HCT116 (cell line): ENCODE data around the gene RNF144B. TPM values are rescaled to one million over a fixed set of nuclear protein-coding genes. Genes with fewer than 3 reads are reported as not detected.

Source experiments
- ATAC-seq: fragments of 200-7000 bp; cut with Tn5 transposase; 2 replicates; pipeline ENCODE4 v1.9.1; 2020; ENCODE audit warnings: mild to moderate bottlenecking, moderate library complexity
- BruUV-seq: library from RNA; stranded (reverse); fragments of 400-500 nt; replicated peaks from 2 replicates; lab custom pipeline; 2021; lab: Mats Ljungman, UMichigan
- CTCF ChIA-PET: fragments of 300-600 bp; sonication (Branson Sonifier 250); formaldehyde crosslinking; loops from one replicate; lab custom pipeline; 2021; ENCODE audit warnings: antibody characterized with exemption; lab: Charles Lee
- POLR2A ChIA-PET: fragments of 300-600, 350-600 bp; sonication (Branson Sonifier 250); formaldehyde crosslinking; loops from one replicate; lab custom pipeline; 2021; ENCODE audit warnings: antibody characterized with exemption; lab: Charles Lee
- RAD21 ChIA-PET, 2 experiments: fragments of 300-600 bp; sonication (Branson Sonifier 250); formaldehyde crosslinking; loops; one replicate each; lab custom pipeline; 2023; ENCODE audit warnings: low total read pairs in 2 of 2; ENCODE audit not compliant: uncharacterized antibody in 2 of 2, unreplicated experiment in 2 of 2, low non-redundant PET in 1 of 2; lab: Charles Lee
- DNase-seq: peaks from one replicate; pipeline ENCODE4 v3.0.0-alpha.2; 2010; ENCODE audit warnings: low read depth, low spot score
- H2AFZ ChIP-seq: fragments of 200-600 bp; shearing (Covaris generic), sonication (generic); 2 replicates; pipeline ENCODE4 v1.6.1; 2017; ENCODE audit warnings: low read depth, mixed run types, mixed read lengths, antibody characterized with exemption, low read length; ENCODE audit not compliant: poor library complexity, severe bottlenecking
- H3K27ac ChIP-seq: 2 replicates; pipeline ENCODE4 v1.5.1; 2012; ENCODE audit warnings: low read depth, low read length
- H3K27me3 ChIP-seq: fragments of 200-600 bp; sonication (generic); 2 replicates; pipeline ENCODE4 v1.6.1; 2016; ENCODE audit warnings: mixed run types, low read length, mixed read lengths; ENCODE audit not compliant: insufficient read depth
- H3K36me3 ChIP-seq, 2 experiments: fragments of 200-500 bp in 1 of 2; fragments of 200-600 bp in 1 of 2; sonication (Bioruptor generic) in 1 of 2; sonication (generic) in 1 of 2; 2 replicates each; pipeline versions ENCODE4 v1.5.1 to v1.6.1; 2014 to 2016; ENCODE audit warnings: low read length in 2 of 2, inconsistent platforms in 1 of 2, mixed read lengths in 1 of 2, mixed run types in 1 of 2; ENCODE audit not compliant: insufficient read depth in 2 of 2, control insufficient read depth in 1 of 2
- H3K4me1 ChIP-seq, 2 experiments: fragments of 200-600 bp in 1 of 2; sonication (generic) in 1 of 2; 2 replicates each; pipeline versions ENCODE4 v1.5.1 to v1.6.1; 2012 to 2017; ENCODE audit warnings: low read length in 2 of 2, inconsistent platforms in 1 of 2, mild to moderate bottlenecking in 1 of 2, mixed read lengths in 1 of 2, mixed run types in 1 of 2, moderate library complexity in 1 of 2; ENCODE audit not compliant: insufficient read depth in 2 of 2, control insufficient read depth in 1 of 2
- H3K4me2 ChIP-seq: fragments of 200-600 bp; sonication (generic); 2 replicates; pipeline ENCODE4 v1.6.1; 2017; ENCODE audit warnings: mixed run types, low read length, mixed read lengths
- H3K4me3 ChIP-seq, 2 experiments: fragments of 200-600 bp in 1 of 2; sonication (generic) in 1 of 2; replicated peaks in 1 of 2; 2 replicates each; pipeline ENCODE4 v1.5.1; 2011 to 2016; ENCODE audit warnings: low read length in 2 of 2, control low read depth in 1 of 2, low read depth in 1 of 2, mild to moderate bottlenecking in 1 of 2, mixed read lengths in 1 of 2, mixed run types in 1 of 2
- H3K79me2 ChIP-seq: fragments of 200-600 bp; sonication (generic); 2 replicates; pipeline ENCODE4 v1.6.1; 2017; ENCODE audit warnings: mild to moderate bottlenecking, mixed run types, low read length, moderate library complexity, mixed read lengths; ENCODE audit not compliant: insufficient read depth
- H3K9ac ChIP-seq: fragments of 200-600 bp; sonication (generic); 2 replicates; pipeline ENCODE4 v1.6.1; 2016; ENCODE audit warnings: low read length, mixed read lengths
- H3K9me2 ChIP-seq: fragments of 200-600 bp; sonication (generic), shearing (Covaris generic); 2 replicates; pipeline ENCODE4 v1.6.1; 2017; ENCODE audit warnings: mixed run types, mild to moderate bottlenecking, moderate library complexity; ENCODE audit not compliant: insufficient read depth
- H3K9me3 ChIP-seq, 2 experiments: fragments of 200-500 bp in 1 of 2; fragments of 200-600 bp in 1 of 2; sonication (Bioruptor generic) in 1 of 2; sonication (generic) in 1 of 2; 2 replicates each; pipeline ENCODE4 v1.6.1; 2014 to 2017; ENCODE audit warnings: low read length in 2 of 2, mixed read lengths in 2 of 2, inconsistent platforms in 1 of 2, low read depth in 1 of 2, mild to moderate bottlenecking in 1 of 2, mixed run types in 1 of 2, moderate library complexity in 1 of 2; ENCODE audit not compliant: control insufficient read depth in 1 of 2, insufficient read depth in 1 of 2
- H4K20me1 ChIP-seq: fragments of 200-600 bp; sonication (generic), shearing (Covaris generic); 2 replicates; pipeline ENCODE4 v1.6.1; 2017; ENCODE audit warnings: mixed run types, mild to moderate bottlenecking, moderate library complexity; ENCODE audit not compliant: insufficient read depth
- ATF3 ChIP-seq: IDR thresholded peaks from 2 replicates; pipeline ENCODE4 v1.6.1; 2012
- CBX3 ChIP-seq: IDR thresholded peaks from 2 replicates; pipeline ENCODE4 v1.6.1; 2012; ENCODE audit warnings: low read depth
- CEBPB ChIP-seq: IDR thresholded peaks from 2 replicates; pipeline ENCODE4 v1.6.1; 2012; ENCODE audit warnings: low read depth
- CTCF ChIP-seq, 3 experiments: fragments of 200-600 bp in 1 of 3; sonication (generic) in 1 of 3; IDR thresholded peaks in 2 of 3; conservative IDR thresholded peaks in 1 of 3; 2 replicates each; pipeline ENCODE4 v1.5.1; 2012 to 2017; ENCODE audit warnings: low read depth in 2 of 3, low read length in 2 of 3, antibody characterized with exemption in 1 of 3, borderline replicate concordance in 1 of 3, control low read depth in 1 of 3, mild to moderate bottlenecking in 1 of 3, mixed read lengths in 1 of 3, mixed run types in 1 of 3, moderate library complexity in 1 of 3; ENCODE audit not compliant: insufficient read depth in 1 of 3
- ELF1 ChIP-seq: IDR thresholded peaks from 2 replicates; pipeline ENCODE4 v1.6.1; 2012; ENCODE audit warnings: low read depth, borderline replicate concordance
- EZH2 ChIP-seq: fragments of 200-600 bp; sonication (generic); IDR thresholded peaks from 2 replicates; pipeline ENCODE4 v1.6.1; 2017; ENCODE audit warnings: antibody characterized with exemption, mixed run types
- JUND ChIP-seq: IDR thresholded peaks from 2 replicates; pipeline ENCODE4 v1.6.1; 2012
- POLR2A ChIP-seq: IDR thresholded peaks from 2 replicates; pipeline ENCODE4 v1.7.0; 2011; ENCODE audit warnings: borderline replicate concordance; ENCODE audit not compliant: insufficient read depth, insufficient read length; ENCODE audit errors: extremely low read depth
- RAD21 ChIP-seq: IDR thresholded peaks from 2 replicates; pipeline ENCODE4 v1.6.1; 2012; ENCODE audit warnings: low read depth, mild to moderate bottlenecking
- REST ChIP-seq: IDR thresholded peaks from 2 replicates; pipeline ENCODE4 v1.6.1; 2012; ENCODE audit warnings: low read depth
- SIN3A ChIP-seq: IDR thresholded peaks from 2 replicates; pipeline ENCODE4 v1.6.1; 2012; ENCODE audit warnings: low read depth
- SP1 ChIP-seq: IDR thresholded peaks from 2 replicates; pipeline ENCODE4 v1.6.1; 2012; ENCODE audit warnings: low read depth
- SRF ChIP-seq: IDR thresholded peaks from 2 replicates; pipeline ENCODE4 v1.6.1; 2012; ENCODE audit warnings: low read depth
- YY1 ChIP-seq: IDR thresholded peaks from 2 replicates; pipeline ENCODE4 v1.6.1; 2011; ENCODE audit warnings: low read length, low read depth, moderate library complexity, mild to moderate bottlenecking; ENCODE audit not compliant: insufficient replicate concordance; ENCODE audit errors: extremely low read depth
- ZBTB33 ChIP-seq: IDR thresholded peaks from 2 replicates; pipeline ENCODE4 v1.6.1; 2011; ENCODE audit warnings: mild to moderate bottlenecking, low read length, moderate library complexity; ENCODE audit not compliant: insufficient replicate concordance; ENCODE audit errors: extremely low read depth
- ZFX ChIP-seq: fragments of 450-650 bp; IDR thresholded peaks from 2 replicates; pipeline ENCODE4 v1.6.1; 2017
- ZNF274 ChIP-seq: fragments of 200-500 bp; sonication (Bioruptor generic); IDR thresholded peaks from 2 replicates; pipeline ENCODE4 v1.6.1; 2014; ENCODE audit warnings: mild to moderate bottlenecking, low read depth, low read length, inconsistent platforms
- intact Hi-C: fragments of 100-400 bp; cut with micrococcal nuclease; formaldehyde crosslinking; loops from 2 replicates; pipeline ENCODE4 v1.10.0; 2022
- total RNA-seq: library from RNA; stranded (reverse); gene quantifications from one replicate; pipeline ENCODE4 v1.2.1, GENCODE V29; 2021; ENCODE audit not compliant: unreplicated experiment

Gene RNF144B
- total RNA-seq, 1 experiment from 2014 or later: 2.1 TPM

DNA sequence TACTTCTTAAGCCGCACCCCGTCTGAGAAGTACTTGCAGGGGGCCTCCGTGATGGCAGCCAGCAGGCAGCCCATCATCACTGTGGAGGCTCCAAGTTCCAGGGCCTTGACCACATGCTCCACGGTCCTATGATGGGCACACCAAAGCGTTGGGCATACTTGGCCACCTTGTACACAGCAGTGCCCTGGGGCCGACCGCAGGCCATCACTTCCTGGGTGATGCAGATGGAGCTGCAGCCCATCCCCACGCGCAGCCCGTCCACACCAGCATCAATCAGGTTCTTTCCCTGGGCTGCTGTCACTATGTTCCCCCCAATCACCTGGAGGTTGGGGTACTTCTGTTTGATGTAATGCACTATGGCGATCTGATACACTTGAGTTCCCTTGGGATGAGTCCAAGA lies 19.8 kb upstream of the RNF144B start:
- H2AFZ ChIP-seq: no peak overlapping the region
- H3K9me3 ChIP-seq: no peaks in the 10 kb centered on the region
- no peak overlapping the region for H3K4me3 ChIP-seq
- no peaks in the 10 kb centered on the region for H3K27me3 ChIP-seq
- H3K4me1 ChIP-seq: no peaks in the 10 kb centered on the region
- no peak overlapping the region for H3K9ac ChIP-seq
- no TSS peak for BruUV-seq
- H3K36me3 ChIP-seq: no peaks in the 10 kb centered on the region
- POLR2A ChIA-PET: no interaction called here
- no peak for DNase-seq
- intact Hi-C loops: no loop called here
- no peaks in the 10 kb centered on the region for H4K20me1 ChIP-seq
- H3K27ac ChIP-seq: no peak overlapping the region
- CTCF ChIA-PET: no interaction called here
- TF ChIP-seq CBX3 (no peak), JUND (no peak), CEBPB (no peak), REST (no peak), ATF3 (no peak), SP1 (no peak), YY1 (no peak), EZH2 (no peak), ZBTB33 (no peak), ZNF274 (no peak), SIN3A (no peak), ELF1 (no peak), RAD21 (no peak), SRF (no peak), CTCF (IDR thresholded peaks at IDR 0.05 in 2 of 3, conservative IDR thresholded peaks at IDR 0.05 in 1 of 3; ENCODE audit: borderline replicate concordance in 1 of 3, insufficient read depth in 1 of 3, low read depth in 2 of 3, low read length in 2 of 3) (no peak), ZFX (no peak), POLR2A (no peak)
- TF ChIP-seq, all 23 proteins: peak for 0
- H3K79me2 ChIP-seq: no peaks in the 10 kb centered on the region
- no peaks in the 10 kb centered on the region for H3K9me2 ChIP-seq
- RAD21 ChIA-PET: no interaction called here
- H3K4me2 ChIP-seq: no peak overlapping the region
- ATAC-seq: no peak
